Effector memory CD8-positive, alpha-beta T cell (primary cell): ENCODE measurements around the gene ASIC4.

Experiments
- ATAC-seq: fragments of 150-1000 bp; cut with Tn5 transposase; replicated peaks from 2 replicates; pipeline ENCODE4 v1.10.0; 2021; ENCODE audit warnings: mild to moderate bottlenecking, moderate library complexity
- DNase-seq, 3 experiments: peaks; one replicate each; pipeline ENCODE4 v3.0.0; 2021
- H3K27ac Mint-ChIP-seq, 2 donors: one replicate each; pipeline ENCODE4 v1.8.0; 2022; ENCODE audit warnings: mild to moderate bottlenecking in 2 of 2, mixed read lengths in 2 of 2, moderate library complexity in 2 of 2
- H3K27me3 Mint-ChIP-seq, 2 donors: one replicate each; pipeline ENCODE4 v1.8.0; 2022; ENCODE audit warnings: mixed read lengths in 2 of 2
- H3K36me3 Mint-ChIP-seq: one replicate; pipeline ENCODE4 v1.8.0; 2022; ENCODE audit warnings: mild to moderate bottlenecking, moderate library complexity, mixed read lengths; ENCODE audit not compliant: insufficient read depth
- H3K4me1 Mint-ChIP-seq, 2 donors: one replicate each; pipeline ENCODE4 v1.8.0; 2022; ENCODE audit warnings: low read depth in 2 of 2, mixed read lengths in 2 of 2
- H3K4me3 Mint-ChIP-seq, 2 donors: one replicate each; pipeline ENCODE4 v1.8.0; 2022; ENCODE audit warnings: mild to moderate bottlenecking in 2 of 2, mixed read lengths in 2 of 2, moderate library complexity in 2 of 2
- H3K9me3 Mint-ChIP-seq, 2 donors: one replicate each; pipeline ENCODE4 v1.8.0; 2022; ENCODE audit warnings: mixed read lengths in 2 of 2

Gene ASIC4

DNA sequence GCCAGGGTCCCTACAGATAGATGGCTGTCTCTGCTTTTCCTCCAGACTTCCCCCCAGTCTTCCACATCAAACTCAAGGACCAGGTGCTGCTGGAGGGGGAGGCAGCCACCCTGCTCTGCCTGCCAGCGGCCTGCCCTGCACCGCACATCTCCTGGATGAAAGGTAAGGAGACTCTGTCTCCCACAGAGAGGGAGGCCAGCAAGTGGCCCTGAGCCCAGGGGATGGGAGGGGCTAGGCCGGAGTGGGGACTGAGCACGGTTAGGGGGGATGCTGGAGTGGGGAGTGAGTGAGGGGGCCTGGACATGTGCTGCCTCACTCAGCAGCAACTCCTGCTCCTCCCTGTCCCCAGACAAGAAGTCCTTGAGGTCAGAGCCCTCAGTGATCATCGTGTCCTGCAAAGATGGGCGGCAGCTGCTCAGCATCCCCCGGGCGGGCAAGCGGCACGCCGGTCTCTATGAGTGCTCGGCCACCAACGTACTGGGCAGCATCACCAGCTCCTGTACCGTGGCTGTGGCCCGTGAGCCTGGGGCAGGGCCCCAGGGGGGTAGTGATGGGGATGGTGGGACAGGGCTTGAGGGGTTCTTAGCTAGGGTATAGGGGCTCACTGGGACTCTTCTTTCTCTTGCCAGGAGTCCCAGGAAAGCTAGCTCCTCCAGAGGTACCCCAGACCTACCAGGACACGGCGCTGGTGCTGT lies 26.0 kb upstream of the ASIC4 start:
- ATAC-seq = no peak
- Mint-ChIP-seq H3K4me1 (peaks cover 5 to 8% of the 10 kb centered on the region in 2 donors), H3K36me3 (no peaks in the 10 kb centered on the region), H3K4me3 (no peak overlapping the region), H3K27me3 (peaks cover 57 to 97% of the 10 kb centered on the region in 2 donors), H3K9me3 (no peaks in the 10 kb centered on the region), H3K27ac (no peak overlapping the region)
- no peak for DNase-seq

DNA sequence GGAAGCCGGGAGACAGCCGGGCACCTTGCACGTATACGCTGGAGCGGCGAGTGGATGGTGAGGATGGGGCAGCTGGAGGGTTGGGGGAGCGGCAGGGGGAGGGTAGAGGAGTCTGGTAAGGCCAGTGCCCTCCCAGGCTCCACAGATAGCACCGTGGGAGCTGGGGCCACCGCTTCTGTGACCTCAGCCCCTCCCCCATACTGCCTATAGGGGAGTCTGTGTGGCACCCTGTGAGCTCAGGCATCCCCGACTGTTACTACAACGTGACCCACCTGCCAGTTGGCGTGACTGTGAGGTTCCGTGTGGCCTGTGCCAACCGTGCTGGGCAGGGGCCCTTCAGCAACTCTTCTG lies 25.5 kb upstream of the ASIC4 start:
- H3K36me3 Mint-ChIP-seq = no peaks in the 10 kb centered on the region
- H3K27me3 Mint-ChIP-seq = peaks cover 62 to 98% of the 10 kb centered on the region in 2 donors

GRCh38 chr2:219489315-219489714 lies 25.0 kb upstream of the ASIC4 start:
- Mint-ChIP-seq H3K4me1 (peaks cover under 1 to 2% of the 10 kb centered on the region in 2 donors), H3K27ac (no peak overlapping the region), H3K9me3 (no peaks in the 10 kb centered on the region), H3K4me3 (no peak overlapping the region), H3K27me3 (peaks cover 62 to 98% of the 10 kb centered on the region in 2 donors), H3K36me3 (no peaks in the 10 kb centered on the region)
- DNase-seq (no peak), ATAC-seq (no peak)

More for the DNA sequence above, 25.5 kb upstream of the ASIC4 start:
- Mint-ChIP-seq H3K4me1 (peaks cover 5 to 7% of the 10 kb centered on the region in 2 donors), H3K27ac (no peak overlapping the region), H3K4me3 (no peak overlapping the region), H3K9me3 (no peaks in the 10 kb centered on the region)
- ATAC-seq (no peak), DNase-seq (no peak)

DNA sequence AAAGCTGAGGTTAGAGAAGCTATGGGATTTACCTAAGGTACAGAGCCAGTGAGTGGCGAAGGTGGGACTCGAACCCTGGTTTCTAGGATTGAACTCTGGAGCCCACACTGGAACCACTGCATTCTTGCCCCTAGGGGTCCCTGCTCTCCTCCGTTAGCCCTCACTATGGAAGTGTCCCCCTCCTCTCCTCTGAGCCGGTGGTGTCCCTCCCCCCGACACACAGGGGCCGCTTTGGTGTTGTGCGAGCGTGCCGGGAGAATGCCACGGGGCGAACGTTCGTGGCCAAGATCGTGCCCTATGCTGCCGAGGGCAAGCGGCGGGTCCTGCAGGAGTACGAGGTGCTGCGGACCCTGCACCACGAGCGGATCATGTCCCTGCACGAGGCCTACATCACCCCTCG lies 24.1 kb upstream of the ASIC4 start:
- no peak for DNase-seq
- Mint-ChIP-seq H3K4me1 (peaks cover 0 to 5% of the 10 kb centered on the region in 2 donors), H3K27me3 (peaks cover 65 to 100% of the 10 kb centered on the region in 2 donors), H3K36me3 (no peaks in the 10 kb centered on the region), H3K9me3 (no peaks in the 10 kb centered on the region), H3K27ac (no peak overlapping the region), H3K4me3 (no peak overlapping the region)
- no peak for ATAC-seq

GRCh38 chr2:219490600-219491130 lies 23.6 kb upstream of the ASIC4 start:
- Mint-ChIP-seq H3K4me3 (no peak overlapping the region), H3K9me3 (no peaks in the 10 kb centered on the region), H3K36me3 (no peaks in the 10 kb centered on the region), H3K27me3 (peaks cover 65 to 100% of the 10 kb centered on the region in 2 donors), H3K27ac (no peak overlapping the region), H3K4me1 (peaks cover 0 to 8% of the 10 kb centered on the region in 2 donors)
- no peak for ATAC-seq
- no peak for DNase-seq

- Mint-ChIP-seq H3K4me3 (no peak overlapping the region), H3K27me3 (peaks cover 64 to 100% of the 10 kb centered on the region in 2 donors), H3K27ac (no peak overlapping the region), H3K36me3 (no peaks in the 10 kb centered on the region), H3K9me3 (no peaks in the 10 kb centered on the region), H3K4me1 (peaks cover 0 to 11% of the 10 kb centered on the region in 2 donors)
- ATAC-seq (no peak), DNase-seq (no peak)
Observed at GRCh38 chr2:219491278-219491963, 22.9 kb upstream of the ASIC4 start.

GRCh38 chr2:219492575-219492974 lies 21.7 kb upstream of the ASIC4 start:
- Mint-ChIP-seq H3K4me3 (no peak overlapping the region), H3K27ac (no peak overlapping the region), H3K9me3 (no peaks in the 10 kb centered on the region), H3K27me3 (peaks cover 61 to 100% of the 10 kb centered on the region in 2 donors), H3K4me1 (peaks cover 4 to 18% of the 10 kb centered on the region in 2 donors), H3K36me3 (no peaks in the 10 kb centered on the region)
- no peak for ATAC-seq
- DNase-seq = no peak

GRCh38 chr2:219493086-219493485 lies 21.2 kb upstream of the ASIC4 start:
- peaks cover 61 to 100% of the 10 kb centered on the region in 2 donors for H3K27me3 Mint-ChIP-seq
- H3K4me1 Mint-ChIP-seq = peaks cover 7 to 19% of the 10 kb centered on the region in 2 donors

GRCh38 chr2:219494952-219495530 lies 19.2 kb upstream of the ASIC4 start:
- H3K4me3 Mint-ChIP-seq = no peak overlapping the region
- ATAC-seq (no peak), DNase-seq (no peak)
- peaks cover 3% of the 10 kb centered on the region for H3K36me3 Mint-ChIP-seq
- H3K9me3 Mint-ChIP-seq = no peaks in the 10 kb centered on the region
- peaks cover 53 to 88% of the 10 kb centered on the region in 2 donors for H3K27me3 Mint-ChIP-seq
- H3K27ac Mint-ChIP-seq = no peak overlapping the region
- peaks cover 27 to 36% of the 10 kb centered on the region in 2 donors for H3K4me1 Mint-ChIP-seq

More at GRCh38 chr2:219493086-219493485, 21.2 kb upstream of the ASIC4 start:
- Mint-ChIP-seq H3K4me3 (no peak overlapping the region), H3K36me3 (peaks cover under 1% of the 10 kb centered on the region), H3K9me3 (no peaks in the 10 kb centered on the region), H3K27ac (no peak overlapping the region)
- ATAC-seq (no peak), DNase-seq (no peak)

GRCh38 chr2:219495531-219496122 lies 18.7 kb upstream of the ASIC4 start:
- H3K4me3 Mint-ChIP-seq = no peak overlapping the region
- DNase-seq (peak; percentile 26 to 45 (median 41)), ATAC-seq (no peak)
- H3K27me3 Mint-ChIP-seq = peaks cover 47 to 82% of the 10 kb centered on the region in 2 donors
- H3K9me3 Mint-ChIP-seq = no peaks in the 10 kb centered on the region
- no peak overlapping the region for H3K27ac Mint-ChIP-seq
- H3K4me1 Mint-ChIP-seq = peaks cover 31 to 40% of the 10 kb centered on the region in 2 donors
- peaks cover 3% of the 10 kb centered on the region for H3K36me3 Mint-ChIP-seq

DNA sequence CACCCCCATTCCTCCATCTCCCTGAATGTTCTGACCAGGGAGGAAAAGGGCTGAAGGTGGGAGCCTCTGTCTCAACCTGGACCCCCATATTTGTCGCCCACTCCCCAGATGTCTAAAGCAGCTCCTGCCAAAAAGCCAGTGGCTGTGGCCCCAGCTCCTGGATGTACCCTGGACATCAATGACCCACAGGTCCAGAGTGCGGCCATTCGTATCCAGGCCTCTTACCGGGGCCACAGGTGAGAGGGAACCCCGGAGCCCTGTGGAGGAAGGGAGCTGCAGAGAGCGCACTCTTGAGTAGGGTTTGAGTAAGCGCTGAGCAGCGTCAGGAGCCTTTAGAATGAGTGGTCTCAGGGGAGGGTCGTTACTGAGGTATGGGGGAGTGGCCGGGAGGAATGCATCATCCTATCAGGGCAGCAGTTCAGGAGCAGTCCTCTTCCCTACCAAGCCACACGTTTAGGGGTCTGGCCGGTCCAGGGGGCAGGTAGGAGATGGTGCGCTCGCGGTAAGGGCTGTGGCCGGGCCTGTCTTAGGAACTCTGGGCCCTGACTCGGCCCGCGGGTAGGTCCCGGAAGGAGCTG lies 17.9 kb upstream of the ASIC4 start:
- Mint-ChIP-seq H3K27me3 (peaks cover 44 to 75% of the 10 kb centered on the region in 2 donors), H3K36me3 (peaks cover 3% of the 10 kb centered on the region), H3K4me3 (peak overlapping the region; percentile 94 to 97), H3K4me1 (peaks cover 32 to 40% of the 10 kb centered on the region in 2 donors), H3K27ac (no peak overlapping the region), H3K9me3 (no peaks in the 10 kb centered on the region)
- DNase-seq (no peak), ATAC-seq (no peak)

GRCh38 chr2:219496825-219497494 lies 17.3 kb upstream of the ASIC4 start:
- peaks cover 33 to 42% of the 10 kb centered on the region in 2 donors for H3K4me1 Mint-ChIP-seq
- H3K27me3 Mint-ChIP-seq = peaks cover 42 to 69% of the 10 kb centered on the region in 2 donors

More at GRCh38 chr2:219496825-219497494, 17.3 kb upstream of the ASIC4 start:
- peak overlapping the region; percentile 94 to 97 for H3K4me3 Mint-ChIP-seq
- peak overlapping the region in 1 of 2 donors; percentile 8 for H3K27ac Mint-ChIP-seq
- peaks cover 3% of the 10 kb centered on the region for H3K36me3 Mint-ChIP-seq
- DNase-seq (no peak), ATAC-seq (no peak)
- no peaks in the 10 kb centered on the region for H3K9me3 Mint-ChIP-seq
